GM12875 (cell line): ENCODE data around the gene DGCR6L.
"Not testable (repeated sequence)": the region's sequence is repeated elsewhere in the genome, so short reads cannot be mapped to it uniquely, and the experiment has no call there.

Experiments used
- H3K4me3 ChIP-seq: one replicate; pipeline ENCODE4 v1.5.1; 2011; ENCODE audit warnings: low read depth, low read length, control low read depth
- CTCF ChIP-seq: IDR thresholded peaks from 2 replicates; pipeline ENCODE4 v1.5.1; 2011; ENCODE audit warnings: low read depth, mild to moderate bottlenecking, control low read depth, inconsistent platforms, low read length, moderate library complexity, borderline replicate concordance; ENCODE audit not compliant: insufficient read depth

The DGCR6L gene

GRCh38 chr22:20304646-20305045, 15.2 kb downstream of the DGCR6L start:
- no peak for TF ChIP-seq CTCF
- H3K4me3 ChIP-seq = no peak overlapping the region

GRCh38 chr22:20303229-20303534, 16.7 kb downstream of the DGCR6L start:
- not testable (repeated sequence) for H3K4me3 ChIP-seq

- no peak overlapping the region for H3K4me3 ChIP-seq
- no peak for TF ChIP-seq CTCF
These were observed 17.2 kb downstream of the DGCR6L start for GRCh38 chr22:20302438-20303228.

GRCh38 chr22:20299746-20300136, 20.1 kb downstream of the DGCR6L start:
- no peak for TF ChIP-seq CTCF
- no peak overlapping the region for H3K4me3 ChIP-seq

GRCh38 chr22:20298803-20299745, 20.8 kb downstream of the DGCR6L start:
- peak overlapping the region; percentile 38 for H3K4me3 ChIP-seq
- TF ChIP-seq CTCF = no peak

- TF ChIP-seq CTCF = no peak
- no peak overlapping the region for H3K4me3 ChIP-seq
These were observed 21.6 kb downstream of the DGCR6L start for GRCh38 chr22:20298110-20298802.

GRCh38 chr22:20297414-20298109, 22.3 kb downstream of the DGCR6L start:
- no peak overlapping the region for H3K4me3 ChIP-seq
- no peak for TF ChIP-seq CTCF
